ENCODE measurements around the gene ANKZF1. TPM values are rescaled to one million over a fixed set of nuclear protein-coding genes. Genes with fewer than 3 reads are reported as not detected.

The ANKZF1 gene
- total and polyA plus RNA-seq, 2 experiments from 2014 or later = 37.5 to 41.6 TPM

GRCh38 chr2:219280651-219281050 is 51.0 kb downstream of the ANKZF1 start:
- Histone ChIP-seq H3K9me3 (ENCODE audit: low read depth) (no peaks in the 10 kb centered on the region), H3K79me2 (peaks cover 4% of the 10 kb centered on the region), H3K4me2 (peak overlapping the region; percentile 79), H3K4me3 (no peak overlapping the region), H3K9me2 (replicated peaks; ENCODE audit: insufficient read depth) (no peaks in the 10 kb centered on the region), H3K27ac (no peak overlapping the region), H4K20me1 (ENCODE audit: insufficient read depth, poor library complexity, severe bottlenecking) (no peaks in the 10 kb centered on the region), H3K27me3 (no peaks in the 10 kb centered on the region), H2AFZ (no peak overlapping the region), H3K36me3 (replicated peaks; ENCODE audit: insufficient read depth, low read depth) (no peaks in the 10 kb centered on the region), H3K4me1 (ENCODE audit: insufficient read depth) (peaks cover 14% of the 10 kb centered on the region)
- 99% methylated on average over 4 of the region's 4 CpGs for WGBS (ENCODE audit: low lambda C conversion rate, missing lambda C conversion rate)
- no peak for DNase-seq (ENCODE audit: low spot score)
- no peak for TF ChIP-seq EZH2phosphoT487 (IDR thresholded peaks at IDR 0.05; ENCODE audit: low read depth, severe bottlenecking, unreplicated experiment)

- H3K27me3 ChIP-seq = no peaks in the 10 kb centered on the region
- H3K9me3 ChIP-seq (ENCODE audit: low read depth) = no peaks in the 10 kb centered on the region
- H4K20me1 ChIP-seq (ENCODE audit: insufficient read depth, poor library complexity, severe bottlenecking) = no peaks in the 10 kb centered on the region
- peak overlapping the region; percentile 3 for H3K27ac ChIP-seq
- peaks cover 4% of the 10 kb centered on the region for H3K79me2 ChIP-seq
- 74% methylated on average over 8 of the region's 8 CpGs for WGBS (ENCODE audit: low lambda C conversion rate, missing lambda C conversion rate)
- no peaks in the 10 kb centered on the region for H3K36me3 ChIP-seq (replicated peaks; ENCODE audit: insufficient read depth, low read depth)
- H3K9me2 ChIP-seq (replicated peaks; ENCODE audit: insufficient read depth) = no peaks in the 10 kb centered on the region
- H3K4me2 ChIP-seq = no peak overlapping the region
- no peak overlapping the region for H3K4me3 ChIP-seq
- TF ChIP-seq EZH2 (IDR thresholded peaks at IDR 0.05; ENCODE audit: borderline replicate concordance) = no peak
- no peak for TF ChIP-seq EZH2phosphoT487 (IDR thresholded peaks at IDR 0.05; ENCODE audit: low read depth, severe bottlenecking, unreplicated experiment)
- TF ChIP-seq CTCF (IDR thresholded peaks at IDR 0.05; ENCODE audit: poor library complexity) = no peak
- H2AFZ ChIP-seq = no peak overlapping the region
- peaks cover 14% of the 10 kb centered on the region for H3K4me1 ChIP-seq (ENCODE audit: insufficient read depth)
- DNase-seq (ENCODE audit: low spot score) = no peak
Measured at GRCh38 chr2:219281588-219281987, 52.0 kb downstream of the ANKZF1 start.

- DNase-seq (ENCODE audit: low spot score) = no peak
- no peaks in the 10 kb centered on the region for H3K9me3 ChIP-seq (ENCODE audit: low read depth)
- H3K27me3 ChIP-seq = no peaks in the 10 kb centered on the region
- no peak overlapping the region for H2AFZ ChIP-seq
- no peak overlapping the region for H3K4me3 ChIP-seq
- H3K4me1 ChIP-seq (ENCODE audit: insufficient read depth) = peaks cover 14% of the 10 kb centered on the region
- H3K4me2 ChIP-seq = no peak overlapping the region
- 95% methylated on average over 5 of the region's 5 CpGs for WGBS (ENCODE audit: low lambda C conversion rate, missing lambda C conversion rate)
- H3K79me2 ChIP-seq = peaks cover 4% of the 10 kb centered on the region
- TF ChIP-seq EZH2phosphoT487 (IDR thresholded peaks at IDR 0.05; ENCODE audit: low read depth, severe bottlenecking, unreplicated experiment) (no peak), CTCF (IDR thresholded peaks at IDR 0.05; ENCODE audit: poor library complexity) (no peak), EZH2 (IDR thresholded peaks at IDR 0.05; ENCODE audit: borderline replicate concordance) (no peak)
- no peak overlapping the region for H3K27ac ChIP-seq
- no peaks in the 10 kb centered on the region for H3K36me3 ChIP-seq (replicated peaks; ENCODE audit: insufficient read depth, low read depth)
- no peaks in the 10 kb centered on the region for H3K9me2 ChIP-seq (replicated peaks; ENCODE audit: insufficient read depth)
- no peaks in the 10 kb centered on the region for H4K20me1 ChIP-seq (ENCODE audit: insufficient read depth, poor library complexity, severe bottlenecking)
Measured at GRCh38 chr2:219282375-219282774, 52.8 kb downstream of the ANKZF1 start.

GRCh38 chr2:219282943-219283581 is 53.5 kb downstream of the ANKZF1 start:
- TF ChIP-seq EZH2phosphoT487 (IDR thresholded peaks at IDR 0.05; ENCODE audit: low read depth, severe bottlenecking, unreplicated experiment) (no peak), EZH2 (IDR thresholded peaks at IDR 0.05; ENCODE audit: borderline replicate concordance) (no peak), CTCF (IDR thresholded peaks at IDR 0.05; ENCODE audit: poor library complexity) (no peak)
- H3K36me3 ChIP-seq (replicated peaks; ENCODE audit: insufficient read depth, low read depth) = no peaks in the 10 kb centered on the region
- no peaks in the 10 kb centered on the region for H3K9me3 ChIP-seq (ENCODE audit: low read depth)
- WGBS (ENCODE audit: low lambda C conversion rate, missing lambda C conversion rate) = 96% methylated on average over 17 of the region's 17 CpGs
- no peaks in the 10 kb centered on the region for H3K27me3 ChIP-seq
- no peak for DNase-seq (ENCODE audit: low spot score)
- H3K27ac ChIP-seq = no peak overlapping the region
- H3K79me2 ChIP-seq = peaks cover 4% of the 10 kb centered on the region
- no peak overlapping the region for H3K4me3 ChIP-seq
- H3K9me2 ChIP-seq (replicated peaks; ENCODE audit: insufficient read depth) = no peaks in the 10 kb centered on the region
- peaks cover 11% of the 10 kb centered on the region for H3K4me1 ChIP-seq (ENCODE audit: insufficient read depth)
- no peak overlapping the region for H2AFZ ChIP-seq
- no peak overlapping the region for H3K4me2 ChIP-seq
- H4K20me1 ChIP-seq (ENCODE audit: insufficient read depth, poor library complexity, severe bottlenecking) = no peaks in the 10 kb centered on the region

Measured in hepatocyte (in vitro differentiated cells).